ENCODE measurements around the gene LIPT1. TPM values are rescaled to one million over a fixed set of nuclear protein-coding genes. Genes with fewer than 3 reads are reported as not detected.
A peak's percentile ranks its signal among the peaks of the same experiment; 100 is the strongest.

LIPT1 gene
- total RNA-seq, 2 donors from 2014 or later = 4.2 to 6.7 TPM

DNA sequence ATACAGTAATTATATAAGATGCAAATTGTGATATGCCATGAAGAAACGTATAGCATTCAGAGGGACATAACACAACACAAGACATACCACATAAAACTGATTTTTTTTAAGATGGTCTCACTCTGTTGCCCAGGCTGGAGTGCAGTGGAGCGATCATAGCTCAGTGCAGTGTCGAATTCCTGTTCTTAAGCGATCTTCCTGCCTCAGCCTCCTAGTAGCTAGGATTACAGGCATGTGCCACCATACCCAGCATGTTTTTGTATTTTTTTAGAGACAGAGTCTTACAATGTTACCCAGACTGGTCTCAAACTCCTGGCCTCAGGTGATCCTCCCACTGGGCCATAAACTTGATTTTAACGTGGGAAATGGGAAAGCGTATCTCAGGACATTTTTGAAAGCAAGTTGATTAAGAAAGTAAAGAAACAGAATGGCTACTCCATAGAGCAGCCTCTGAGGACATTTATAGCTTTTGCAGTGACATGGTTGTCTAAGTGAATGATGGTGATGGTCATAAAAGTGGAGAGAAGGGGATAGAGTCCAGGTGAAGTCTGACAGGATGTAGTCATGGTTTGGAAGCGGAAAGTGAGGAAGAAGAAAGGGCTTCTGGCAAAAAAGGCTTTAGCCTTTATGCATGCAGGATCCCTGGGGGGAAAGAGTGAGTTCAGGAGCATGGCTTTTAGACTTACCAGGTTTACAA is 2.4 kb upstream of the LIPT1 start:
- no peak overlapping the region for H3K4me3 Mint-ChIP-seq
- no peaks in the 10 kb centered on the region for H3K27me3 Mint-ChIP-seq
- no peak overlapping the region for H3K27ac Mint-ChIP-seq
- ATAC-seq (no peak), DNase-seq (ENCODE audit: low spot score) (no peak)
- H3K36me3 Mint-ChIP-seq = peaks cover 3% of the 10 kb centered on the region
- no peaks in the 10 kb centered on the region for H3K9me3 Mint-ChIP-seq
- peaks cover 23 to 24% of the 10 kb centered on the region in 2 donors for H3K4me1 Mint-ChIP-seq (ENCODE audit: low read depth in 2 of 2)

DNA sequence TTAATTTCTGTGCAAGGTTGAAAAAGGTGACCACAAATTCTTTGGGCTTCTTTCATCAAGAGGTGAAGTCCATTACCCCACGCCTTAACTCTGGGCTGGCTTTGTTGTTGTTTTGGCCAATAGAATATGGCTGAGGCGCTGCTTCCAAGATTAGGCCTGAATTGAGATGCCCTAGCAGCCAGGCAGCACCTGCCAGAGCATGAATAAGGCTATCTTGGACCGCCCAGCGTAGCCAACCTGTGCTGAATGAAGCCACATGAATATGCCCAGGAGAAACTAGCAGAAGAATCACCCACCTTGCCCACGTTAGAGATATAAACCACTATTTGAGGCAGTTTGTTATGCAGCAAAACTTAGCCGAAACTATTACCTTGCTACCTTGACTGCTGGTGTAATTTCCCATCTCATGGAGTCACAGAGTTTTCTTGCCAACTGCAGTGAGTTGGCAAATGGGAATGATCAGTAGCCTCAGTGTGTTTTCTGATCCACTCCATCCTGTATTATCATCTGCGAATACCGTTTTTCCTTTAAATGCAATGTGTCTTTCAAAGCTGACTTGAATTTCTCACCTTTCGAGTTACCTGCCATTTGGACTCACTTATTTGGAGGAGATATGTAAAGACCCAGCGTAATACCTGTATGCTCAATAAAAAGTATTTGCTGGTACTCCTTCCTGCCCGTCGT is 704 bp upstream of the LIPT1 start:
- H3K27me3 Mint-ChIP-seq = no peaks in the 10 kb centered on the region
- DNase-seq (ENCODE audit: low spot score) (no peak), ATAC-seq (no peak)
- H3K27ac Mint-ChIP-seq = peak overlapping the region in 1 of 2 donors; percentile 86
- H3K36me3 Mint-ChIP-seq = peaks cover 6% of the 10 kb centered on the region
- H3K9me3 Mint-ChIP-seq = no peaks in the 10 kb centered on the region
- no peak overlapping the region for H3K4me3 Mint-ChIP-seq
- H3K4me1 Mint-ChIP-seq (ENCODE audit: low read depth in 2 of 2) = peaks cover 29% of the 10 kb centered on the region in 2 donors

DNA sequence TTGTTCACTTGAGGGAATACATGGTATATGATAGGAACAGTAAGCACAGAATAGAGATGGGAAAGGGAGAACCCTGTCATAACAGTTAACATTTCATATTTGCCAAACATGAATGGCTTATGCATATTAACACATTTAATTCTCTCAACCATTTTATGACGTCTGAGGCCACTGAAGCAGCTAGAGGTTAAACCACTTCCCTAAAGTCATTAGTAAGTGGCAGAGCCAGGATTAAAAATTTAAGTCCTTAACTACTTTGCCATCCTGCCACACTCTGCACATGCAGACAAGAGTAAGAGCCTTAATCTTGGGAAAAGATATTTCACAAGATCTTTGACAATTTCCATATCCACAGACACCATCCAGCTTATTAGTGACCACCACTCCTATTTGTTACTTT is 2.1 kb downstream of the LIPT1 start:
- DNase-seq (ENCODE audit: low spot score) = no peak
- Mint-ChIP-seq H3K4me1 (ENCODE audit: low read depth in 2 of 2) (peaks cover 29 to 30% of the 10 kb centered on the region in 2 donors), H3K4me3 (no peak overlapping the region), H3K9me3 (no peaks in the 10 kb centered on the region), H3K36me3 (peaks cover 6% of the 10 kb centered on the region), H3K27ac (peak overlapping the region in 1 of 2 donors; percentile 86), H3K27me3 (no peaks in the 10 kb centered on the region)
- ATAC-seq = no peak

DNA sequence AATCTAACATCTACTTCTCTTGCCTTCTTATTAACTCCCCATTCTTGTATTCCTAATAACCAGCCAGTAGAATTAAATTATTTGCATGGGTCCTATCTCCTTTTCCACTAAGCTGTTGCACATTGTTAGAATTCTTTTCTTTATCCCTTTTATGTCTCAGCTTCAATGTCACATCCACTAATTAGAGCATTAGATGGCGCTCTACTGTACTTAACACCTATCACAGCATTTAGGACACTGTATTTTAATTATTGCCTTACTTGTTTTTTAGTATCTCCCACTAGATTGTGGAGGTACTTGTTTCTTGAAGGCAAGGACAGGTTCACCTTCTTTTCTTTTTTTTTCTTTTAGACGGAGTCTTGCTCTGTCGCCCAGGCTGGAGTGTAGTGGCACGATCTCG is 3.8 kb downstream of the LIPT1 start:
- ATAC-seq = no peak
- Mint-ChIP-seq H3K9me3 (no peaks in the 10 kb centered on the region), H3K4me3 (no peak overlapping the region), H3K4me1 (ENCODE audit: low read depth in 2 of 2) (peaks cover 29 to 30% of the 10 kb centered on the region in 2 donors), H3K27me3 (no peaks in the 10 kb centered on the region), H3K36me3 (peaks cover 6% of the 10 kb centered on the region), H3K27ac (no peak overlapping the region)
- no peak for DNase-seq (ENCODE audit: low spot score)

DNA sequence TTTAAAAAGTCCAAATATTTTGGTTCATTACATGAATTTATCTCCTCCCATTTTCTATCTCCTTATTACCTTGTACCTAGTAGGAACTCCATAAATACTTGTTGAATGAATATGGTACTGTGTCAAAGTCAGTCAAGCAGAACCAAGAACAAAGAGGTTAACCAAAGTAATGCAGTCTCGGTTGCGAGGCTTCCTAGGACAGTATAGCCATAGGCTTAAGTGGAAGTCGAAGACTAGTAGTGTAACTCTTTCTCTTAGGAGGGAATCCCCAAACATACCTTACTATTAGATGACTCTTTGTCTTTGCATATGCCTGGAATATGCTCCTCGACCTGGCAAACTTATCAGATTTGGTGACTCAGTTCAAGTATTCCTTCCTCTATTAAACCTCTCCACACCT is 4.8 kb downstream of the LIPT1 start:
- ATAC-seq (no peak), DNase-seq (ENCODE audit: low spot score) (no peak)
- H3K9me3 Mint-ChIP-seq = no peaks in the 10 kb centered on the region
- peak overlapping the region in 1 of 2 donors; percentile 2 for H3K27ac Mint-ChIP-seq
- no peaks in the 10 kb centered on the region for H3K27me3 Mint-ChIP-seq
- peaks cover 6% of the 10 kb centered on the region for H3K36me3 Mint-ChIP-seq
- no peak overlapping the region for H3K4me3 Mint-ChIP-seq
- H3K4me1 Mint-ChIP-seq (ENCODE audit: low read depth in 2 of 2) = peaks cover 23 to 24% of the 10 kb centered on the region in 2 donors

DNA sequence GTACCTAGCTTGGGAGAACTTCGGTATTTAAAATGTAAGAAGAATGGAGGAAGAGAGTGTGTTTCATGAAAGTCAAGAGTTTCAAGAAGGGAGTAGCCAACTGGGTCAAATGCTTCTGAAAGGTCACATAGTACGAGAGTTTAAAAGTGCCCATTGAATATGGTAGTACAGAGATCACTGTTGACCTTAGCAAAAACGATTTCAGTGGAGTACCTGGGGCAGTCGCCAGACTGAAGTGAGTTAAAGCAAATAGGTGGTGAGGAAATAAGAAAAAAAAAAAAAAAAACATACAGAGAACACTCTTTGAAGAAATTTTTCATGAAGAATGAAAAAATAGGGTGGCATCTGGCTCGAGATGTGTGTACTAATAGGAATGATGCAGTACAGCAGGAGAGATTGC is 11.5 kb downstream of the LIPT1 start:
- DNase-seq (ENCODE audit: low spot score) = no peak
- Mint-ChIP-seq H3K27me3 (no peaks in the 10 kb centered on the region), H3K4me3 (no peak overlapping the region), H3K4me1 (ENCODE audit: low read depth in 2 of 2) (peaks cover 0 to 2% of the 10 kb centered on the region in 2 donors), H3K36me3 (peaks cover 13% of the 10 kb centered on the region), H3K27ac (peak overlapping the region; percentile 8 to 80), H3K9me3 (no peaks in the 10 kb centered on the region)
- ATAC-seq = no peak

DNA sequence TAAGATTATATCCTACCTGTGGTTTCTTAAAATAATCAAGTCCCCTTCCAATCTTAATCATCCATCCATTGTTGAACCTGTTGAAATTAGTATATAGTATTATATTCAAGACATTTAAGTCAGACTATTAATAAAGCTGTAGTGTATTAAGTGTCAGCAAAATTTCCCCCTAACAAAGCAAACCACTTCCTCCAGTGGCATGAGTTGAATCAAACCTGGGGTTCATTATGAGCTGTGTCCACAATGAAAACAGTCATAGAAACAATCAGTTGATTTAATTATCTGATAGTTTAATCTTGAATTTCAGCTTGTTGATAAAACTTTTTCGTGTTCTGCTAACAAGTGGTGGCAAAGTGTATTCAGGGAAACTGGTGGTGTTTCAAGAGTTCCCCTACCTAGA is 14.8 kb downstream of the LIPT1 start:
- no peak overlapping the region for H3K4me3 Mint-ChIP-seq
- ATAC-seq (no peak), DNase-seq (ENCODE audit: low spot score) (no peak)
- H3K27me3 Mint-ChIP-seq = no peaks in the 10 kb centered on the region
- H3K36me3 Mint-ChIP-seq = peaks cover 25% of the 10 kb centered on the region
- peaks cover 5 to 6% of the 10 kb centered on the region in 2 donors for H3K4me1 Mint-ChIP-seq (ENCODE audit: low read depth in 2 of 2)
- H3K9me3 Mint-ChIP-seq = no peaks in the 10 kb centered on the region
- peak overlapping the region in 1 of 2 donors; percentile 53 for H3K27ac Mint-ChIP-seq

DNA sequence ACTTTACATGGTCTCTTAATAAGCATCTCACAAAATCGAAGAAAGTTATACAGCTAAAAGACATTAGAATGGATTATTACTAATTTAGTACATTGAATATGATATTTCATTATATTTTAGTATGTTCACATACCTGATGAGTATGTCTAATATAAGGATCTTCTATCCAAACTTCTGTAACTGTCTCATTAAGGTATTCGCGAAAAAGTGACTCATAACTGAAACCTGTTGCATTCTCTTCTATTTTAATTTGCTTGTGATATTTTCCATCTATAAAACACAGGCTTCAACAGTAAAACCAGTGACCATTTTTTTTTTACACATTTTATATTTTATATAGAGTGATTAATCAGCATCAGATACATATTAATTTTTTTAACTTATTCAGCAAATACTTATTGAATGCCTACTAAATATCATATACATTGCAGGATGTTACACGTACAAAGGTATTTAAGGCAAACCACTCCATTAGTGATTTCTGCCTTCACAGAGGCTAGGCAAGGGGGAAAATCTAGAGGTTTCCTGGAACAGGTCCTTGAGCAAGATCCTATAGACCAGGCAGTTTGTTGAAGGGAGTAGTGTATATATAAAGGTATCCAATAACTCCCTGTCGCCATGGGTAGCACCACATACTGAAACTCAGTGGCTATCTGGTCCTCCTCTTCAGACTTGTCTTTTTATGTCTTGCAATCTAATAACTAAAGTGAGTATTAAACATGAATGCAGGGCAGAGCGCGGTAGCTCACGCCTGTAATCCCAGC is 16.8 kb downstream of the LIPT1 start:
- Mint-ChIP-seq H3K27ac (no peak overlapping the region), H3K4me1 (ENCODE audit: low read depth in 2 of 2) (peaks cover 15 to 17% of the 10 kb centered on the region in 2 donors), H3K27me3 (no peaks in the 10 kb centered on the region), H3K9me3 (no peaks in the 10 kb centered on the region), H3K36me3 (peaks cover 18% of the 10 kb centered on the region), H3K4me3 (no peak overlapping the region)
- ATAC-seq = no peak
- DNase-seq (ENCODE audit: low spot score) = no peak

DNA sequence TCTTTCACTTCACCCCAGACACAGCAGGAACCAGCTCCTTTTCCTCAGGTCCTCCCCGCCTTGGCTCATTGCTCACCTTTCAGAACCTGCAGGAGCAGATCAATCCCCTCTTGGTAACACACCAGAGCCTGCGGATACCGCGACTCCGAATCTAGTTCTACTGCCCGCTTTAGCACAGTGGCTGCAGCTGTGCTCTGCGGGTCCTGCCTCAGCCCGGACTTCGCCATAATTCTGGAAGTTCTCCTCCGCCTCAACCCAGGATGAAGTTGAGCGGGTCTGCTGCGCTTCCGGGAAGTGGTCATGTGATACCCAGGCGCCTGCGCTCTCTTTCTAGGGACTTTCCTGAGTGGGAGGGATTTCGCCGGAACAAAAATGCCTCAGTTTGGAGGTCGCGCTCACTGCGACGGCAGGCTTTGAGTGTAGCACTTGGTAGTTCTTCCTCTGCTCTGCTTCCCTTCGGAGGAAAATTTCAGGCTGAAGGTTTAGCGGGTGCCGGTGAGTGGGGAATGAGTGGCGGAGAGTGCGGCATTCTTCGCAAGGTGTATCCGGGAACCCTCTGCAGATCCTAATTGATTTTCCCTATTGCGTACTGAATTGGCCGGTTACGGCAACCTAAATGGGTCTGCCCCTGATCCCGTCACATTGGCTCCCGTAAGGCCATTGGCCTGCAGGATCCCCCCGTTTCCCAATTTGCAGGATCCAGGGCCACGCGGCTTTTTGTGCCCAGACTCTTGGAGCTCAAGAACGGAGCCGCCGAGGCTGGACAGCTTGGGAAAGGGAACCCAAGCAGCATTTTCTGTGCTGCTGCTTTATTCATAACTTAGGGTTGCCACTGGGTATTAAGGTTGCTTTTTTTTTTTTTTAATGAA is 26.2 kb downstream of the LIPT1 start, which contains the start of the genes MITD1 and MRPL30:
MITD1 (minus strand) TSS at position 304 of the 869 bp plus-strand sequence; CDS start at position 227, 77 bp downstream.
MRPL30 (plus strand) TSS at position 430 of the 869 bp plus-strand sequence. CDS start 5,020 bp downstream, outside the sequence.
- Mint-ChIP-seq H3K4me1 (ENCODE audit: low read depth in 2 of 2) (peaks cover 32 to 41% of the 10 kb centered on the region in 2 donors), H3K36me3 (peaks cover 5% of the 10 kb centered on the region), H3K27ac (peak within 1 kb of the TSS; percentile 86 to 98), H3K4me3 (peak within 1 kb of the TSS; percentile 98), H3K9me3 (no peaks in the 10 kb centered on the region), H3K27me3 (no peaks in the 10 kb centered on the region)
- peak; percentile 97 to 98 for ATAC-seq
- DNase-seq (ENCODE audit: low spot score) = peak; percentile 91

DNA sequence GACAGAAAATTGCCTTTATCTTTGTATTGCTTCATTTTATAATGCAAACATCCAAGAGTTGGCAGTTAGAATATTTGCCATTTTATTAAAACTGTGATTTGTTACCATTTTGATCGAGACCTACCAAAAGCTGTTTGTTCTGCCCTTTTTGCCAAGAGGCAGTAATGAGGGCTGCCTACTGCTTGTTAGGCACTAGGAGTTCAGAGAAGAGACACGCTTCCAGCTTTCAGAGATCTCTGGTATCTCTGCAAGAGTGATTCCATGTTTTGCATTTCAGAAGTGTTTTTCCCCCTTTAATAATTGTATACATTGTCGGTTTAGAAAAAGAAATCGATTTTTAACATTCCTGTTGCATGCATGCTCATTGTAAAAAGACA is 26.8 kb downstream of the LIPT1 start:
- no peak for DNase-seq (ENCODE audit: low spot score)

DNA sequence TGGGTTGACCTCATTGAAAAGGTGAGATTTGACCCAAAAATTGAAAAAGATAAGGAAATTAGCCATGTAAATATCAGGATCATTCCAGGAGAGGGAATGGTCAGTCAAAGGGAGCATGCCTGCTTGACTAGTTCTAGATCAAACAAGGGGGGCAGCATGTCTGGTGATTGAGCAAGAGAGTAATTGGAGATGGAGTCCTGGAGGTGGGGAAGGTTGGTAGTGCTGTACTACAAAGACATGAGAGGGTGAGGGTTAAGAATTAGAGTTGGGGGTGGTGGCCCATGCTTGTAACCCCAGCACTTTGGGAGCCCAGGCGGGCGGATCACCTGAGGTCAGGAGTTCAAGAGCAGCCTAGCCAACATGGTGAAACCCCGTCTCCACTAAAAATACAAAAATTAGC is 28.3 kb downstream of the LIPT1 start:
- ATAC-seq = no peak
- no peak for DNase-seq (ENCODE audit: low spot score)
- Mint-ChIP-seq H3K36me3 (peaks cover 5% of the 10 kb centered on the region), H3K4me3 (peak overlapping the region; percentile 47), H3K4me1 (ENCODE audit: low read depth in 2 of 2) (peaks cover 24 to 38% of the 10 kb centered on the region in 2 donors), H3K27ac (no peak overlapping the region), H3K27me3 (no peaks in the 10 kb centered on the region), H3K9me3 (no peaks in the 10 kb centered on the region)

More for the DNA sequence above, 26.8 kb downstream of the LIPT1 start:
- H3K9me3 Mint-ChIP-seq = no peaks in the 10 kb centered on the region
- peak overlapping the region; percentile 86 to 98 for H3K27ac Mint-ChIP-seq
- H3K27me3 Mint-ChIP-seq = no peaks in the 10 kb centered on the region
- peaks cover 32 to 41% of the 10 kb centered on the region in 2 donors for H3K4me1 Mint-ChIP-seq (ENCODE audit: low read depth in 2 of 2)
- ATAC-seq = no peak
- peaks cover 5% of the 10 kb centered on the region for H3K36me3 Mint-ChIP-seq
- H3K4me3 Mint-ChIP-seq = peak overlapping the region; percentile 98

DNA sequence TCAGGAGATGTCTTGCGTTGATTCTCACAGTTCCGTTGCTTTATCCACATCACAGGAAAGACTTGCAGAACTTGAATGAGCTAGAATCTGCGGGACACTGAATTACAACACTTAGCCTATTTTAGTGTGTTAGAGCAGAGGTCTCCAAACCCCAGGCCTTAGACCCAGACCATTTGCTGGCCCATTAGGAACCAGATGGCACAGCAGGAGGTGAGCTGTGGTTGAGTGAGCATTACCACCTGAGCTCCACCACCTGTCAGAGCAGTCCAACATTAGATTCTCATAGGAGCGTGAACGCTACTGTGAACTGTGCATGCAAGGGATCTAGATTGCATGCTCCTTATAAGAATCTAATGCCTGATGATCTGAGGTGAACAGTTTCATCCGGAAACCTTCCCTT is 30.0 kb downstream of the LIPT1 start:
- Mint-ChIP-seq H3K4me1 (ENCODE audit: low read depth in 2 of 2) (peaks cover 22 to 30% of the 10 kb centered on the region in 2 donors), H3K4me3 (no peak overlapping the region), H3K36me3 (peaks cover 9% of the 10 kb centered on the region), H3K9me3 (no peaks in the 10 kb centered on the region), H3K27me3 (no peaks in the 10 kb centered on the region), H3K27ac (no peak overlapping the region)
- ATAC-seq (no peak), DNase-seq (ENCODE audit: low spot score) (no peak)

DNA sequence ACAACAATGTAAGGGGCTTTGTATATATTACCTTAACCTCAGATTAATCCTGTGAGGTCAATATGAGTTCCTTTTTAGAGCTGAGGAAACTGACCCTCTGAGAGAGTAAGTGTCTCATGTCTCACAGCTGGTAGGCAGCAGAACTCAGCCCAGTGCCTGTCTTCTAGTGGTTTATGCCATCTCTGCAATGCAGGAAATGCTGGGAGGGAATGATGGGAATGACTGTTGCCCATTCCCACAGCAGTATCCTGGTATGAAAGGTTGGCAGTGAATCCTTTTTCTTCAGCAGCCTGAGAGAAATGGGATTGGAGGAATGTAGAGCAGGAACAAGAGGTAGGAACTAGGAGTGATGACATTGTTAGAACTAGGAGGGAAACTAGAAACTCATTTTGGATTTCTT is 32.2 kb downstream of the LIPT1 start:
- Mint-ChIP-seq H3K27ac (no peak overlapping the region), H3K4me1 (ENCODE audit: low read depth in 2 of 2) (peaks cover 15 to 16% of the 10 kb centered on the region in 2 donors), H3K4me3 (no peak overlapping the region)

More for the DNA sequence above, 32.2 kb downstream of the LIPT1 start:
- H3K9me3 Mint-ChIP-seq = no peaks in the 10 kb centered on the region
- peaks cover 13% of the 10 kb centered on the region for H3K36me3 Mint-ChIP-seq
- no peaks in the 10 kb centered on the region for H3K27me3 Mint-ChIP-seq
- DNase-seq (ENCODE audit: low spot score) (no peak), ATAC-seq (no peak)

Measured in natural killer cell treated with Interleukin-12 subunit alpha and Interleukin-12 subunit beta and Interleukin-15 and Interleukin-18, amount 100 ng/mL, for 72 hours (primary cell).